Left renal pelvis (tissue), 4 donors: Measurements from ENCODE around the gene MCM6. TPM values are rescaled to one million over a fixed set of nuclear protein-coding genes. Genes with fewer than 3 reads are reported as not detected.

Source experiments
- DNase-seq, 4 donors: peaks; one replicate each; pipeline ENCODE4 v3.0.0-alpha.2; 2013; ENCODE audit warnings: low read depth in 4 of 4, low spot score in 3 of 4
- polyA plus RNA-seq, 4 donors: library from polyadenylated mRNA; unstranded; fragments of 120-200 nt; gene quantifications; one replicate each; pipeline ENCODE4 v1.2.1, GENCODE V29; 2013; ENCODE audit not compliant: insufficient read length in 4 of 4

MCM6 gene
- polyA plus RNA-seq, 4 donors, result 55.0 to 65.2 (median 61.4) TPM

- DNase-seq, result no peak
Observed at GRCh38 chr2:135870571-135870970, 5.7 kb downstream of the MCM6 start.

DNA sequence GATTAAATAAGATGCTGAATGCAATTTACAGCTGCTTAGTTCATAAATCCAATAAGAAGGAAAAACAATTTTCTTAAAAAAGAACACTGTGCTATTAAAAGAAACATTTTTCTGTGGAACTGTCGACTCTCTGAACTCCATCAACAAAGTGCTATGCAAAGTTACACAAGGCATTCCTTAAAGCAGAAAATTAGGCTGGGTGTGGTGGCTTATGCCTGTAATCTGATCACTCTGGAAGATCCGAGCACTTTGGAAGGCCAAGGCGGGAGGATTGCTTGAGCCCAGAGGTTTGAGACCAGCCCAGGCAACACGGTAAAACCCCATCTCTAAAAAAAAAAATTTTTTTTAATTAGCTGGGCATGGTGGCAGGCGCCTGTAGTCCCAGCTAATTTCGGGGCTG is 13.0 kb downstream of the MCM6 start:
- no peak for DNase-seq

DNA sequence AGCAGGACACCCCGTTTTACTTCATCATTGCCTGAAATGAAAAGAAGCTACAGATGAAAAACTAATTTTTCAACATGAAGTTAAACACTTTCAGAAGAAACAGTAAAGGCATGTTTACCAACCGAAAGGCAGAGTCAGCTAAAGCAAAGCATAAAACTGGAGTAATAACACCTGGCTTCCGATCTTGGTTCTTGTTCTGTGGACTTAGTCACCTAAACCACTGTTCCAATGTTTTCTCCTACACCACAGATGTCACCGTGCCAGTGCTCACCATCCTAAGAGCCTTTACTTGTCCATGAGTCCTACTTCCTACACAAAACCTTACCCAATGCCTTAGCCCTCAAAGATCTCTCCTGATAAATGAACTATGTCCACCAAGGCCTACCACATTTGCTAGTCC is 13.5 kb downstream of the MCM6 start:
- no peak for DNase-seq

DNA sequence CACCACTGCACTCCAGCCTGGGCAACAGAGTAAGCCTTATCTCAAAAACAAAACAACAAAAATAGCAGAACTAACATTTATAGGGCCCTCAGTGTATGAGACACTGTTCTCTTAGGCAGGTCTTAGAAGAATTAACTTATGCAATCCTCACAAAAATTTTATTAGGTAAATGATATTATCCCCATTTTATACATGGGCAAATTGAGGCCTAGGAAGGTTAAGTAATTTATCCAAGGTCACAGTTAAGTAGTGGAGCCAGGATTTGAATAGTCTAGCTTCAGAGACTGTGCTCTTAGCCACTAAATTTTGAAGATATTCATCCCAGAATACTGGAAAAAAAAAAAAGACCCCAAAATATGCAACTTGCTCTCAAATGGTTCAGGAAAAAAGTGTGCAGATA is 22.8 kb downstream of the MCM6 start:
- no peak for DNase-seq

GRCh38 chr2:135851858-135852257 is 24.4 kb downstream of the MCM6 start:
- DNase-seq, result no peak

GRCh38 chr2:135850892-135851668 is 25.2 kb downstream of the MCM6 start:
- no peak for DNase-seq

- no peak for DNase-seq
Observed at GRCh38 chr2:135849087-135849486, 27.2 kb downstream of the MCM6 start.

GRCh38 chr2:135845997-135846396 is 30.2 kb downstream of the MCM6 start:
- DNase-seq, result no peak

DNA sequence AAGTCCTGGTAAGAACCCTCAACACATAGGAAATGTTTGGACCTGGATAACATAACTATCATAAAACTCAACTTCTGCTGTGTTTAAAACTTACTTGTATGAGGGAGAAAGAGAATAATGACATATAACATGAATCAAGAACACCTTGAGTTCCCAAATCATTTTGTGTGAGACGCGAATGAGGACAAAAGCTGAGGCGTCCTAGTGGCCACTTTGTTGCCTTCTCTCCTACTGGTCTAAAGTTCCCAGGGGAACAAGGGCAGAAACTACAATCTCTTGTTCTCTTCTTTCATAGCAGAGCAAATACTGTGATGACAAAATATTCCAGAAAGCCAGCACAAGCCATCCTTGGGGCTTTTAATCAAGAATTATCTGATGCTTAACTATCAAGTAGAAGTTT is 31.0 kb downstream of the MCM6 start:
- DNase-seq, result no peak

DNA sequence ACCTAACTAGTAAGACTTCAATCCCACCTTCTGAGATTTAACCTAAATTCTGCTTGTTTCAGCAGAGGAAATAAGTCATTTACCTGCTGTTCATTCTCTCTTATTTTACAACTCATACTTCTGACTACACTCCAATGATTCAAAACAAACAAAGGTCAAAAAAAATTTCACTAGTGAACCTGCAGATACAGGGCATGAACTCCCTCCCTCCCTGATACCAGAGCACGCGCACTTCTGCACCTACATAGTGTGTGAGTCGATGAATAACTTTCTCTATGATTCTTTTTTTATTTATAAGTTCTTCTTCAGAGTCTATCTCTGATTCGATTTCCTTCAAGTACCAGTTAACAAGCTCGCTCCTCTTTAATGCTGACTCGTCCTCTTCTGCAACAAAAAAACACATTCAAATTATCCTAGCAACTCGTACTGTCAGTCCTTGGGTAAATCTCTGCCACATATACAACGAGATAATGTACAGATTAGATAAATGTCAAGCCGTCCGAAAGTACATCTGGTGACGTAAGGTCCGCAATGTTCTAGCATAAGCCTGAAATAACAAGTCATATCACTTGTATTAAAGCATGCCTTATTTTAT is 31.8 kb downstream of the MCM6 start:
- no peak for DNase-seq

- no peak for DNase-seq
Observed at GRCh38 chr2:135843671-135844070, 32.6 kb downstream of the MCM6 start.

GRCh38 chr2:135840601-135841000 is 35.6 kb downstream of the MCM6 start:
- no peak for DNase-seq

DNA sequence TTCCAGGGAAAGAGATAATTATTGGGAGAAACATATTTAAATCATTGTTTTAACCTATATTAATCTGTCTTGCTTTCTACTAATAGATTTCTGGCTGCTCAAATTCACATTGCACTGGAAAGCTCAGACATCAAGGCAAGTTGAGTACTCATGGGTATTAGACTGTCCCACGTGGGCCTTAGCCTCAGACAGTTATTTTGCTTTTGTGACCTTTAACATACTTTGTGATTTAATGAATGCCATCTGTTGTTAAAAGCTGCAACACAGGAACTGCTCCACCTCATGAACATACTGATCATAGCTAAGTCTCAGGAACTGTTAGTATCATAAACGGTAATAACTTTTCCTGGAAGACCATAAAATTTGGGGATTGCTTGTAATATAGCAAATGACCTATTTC is 36.5 kb downstream of the MCM6 start:
- DNase-seq, result no peak

DNA sequence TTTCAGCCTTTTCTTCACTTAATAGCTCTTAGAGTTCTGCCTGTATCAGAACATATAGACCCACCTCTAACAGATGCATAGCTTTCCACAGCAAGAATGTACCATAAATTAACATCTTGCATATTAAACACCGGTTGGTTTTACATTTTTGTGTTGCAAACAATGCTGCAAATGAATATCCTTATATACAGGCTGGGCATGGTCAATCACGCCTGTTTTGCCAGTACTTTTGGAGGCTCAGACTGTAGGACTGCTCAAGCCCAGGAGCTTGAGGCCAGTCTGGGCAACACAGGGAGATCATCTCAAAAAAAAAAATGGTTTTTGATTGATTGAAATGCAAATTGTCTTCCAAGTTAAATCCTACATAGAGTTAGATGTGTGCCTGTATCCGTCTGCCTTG is 37.7 kb downstream of the MCM6 start:
- no peak for DNase-seq

- DNase-seq, result no peak
Observed at GRCh38 chr2:135836596-135837270, 39.5 kb downstream of the MCM6 start, which contains the start of gene LCT. TSS of gene LCT (minus strand) at chr2:135837184. CDS start at chr2:135837169, 15 bp downstream.

DNA sequence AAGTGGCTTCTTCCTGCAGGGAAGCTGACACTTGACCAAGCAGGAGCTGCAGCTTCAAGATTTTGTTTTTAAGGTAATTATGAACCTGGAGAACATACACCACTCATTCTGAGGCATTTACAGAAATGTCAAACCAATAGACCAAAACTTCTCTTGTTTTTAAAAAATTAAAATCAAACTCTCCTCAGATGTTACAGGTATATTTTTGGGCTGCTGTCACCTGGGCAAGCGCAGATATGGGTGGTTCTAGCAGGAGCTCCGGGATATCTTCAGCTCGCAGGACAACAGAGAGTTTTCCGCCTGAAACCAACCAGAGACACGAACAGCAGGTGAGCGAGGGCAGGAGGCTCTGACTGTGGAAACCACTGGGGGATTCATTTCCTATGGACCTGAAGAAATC is 43.4 kb downstream of the MCM6 start:
- DNase-seq, result no peak

- no peak for DNase-seq
Observed at GRCh38 chr2:135831180-135831812, 44.9 kb downstream of the MCM6 start.

DNA sequence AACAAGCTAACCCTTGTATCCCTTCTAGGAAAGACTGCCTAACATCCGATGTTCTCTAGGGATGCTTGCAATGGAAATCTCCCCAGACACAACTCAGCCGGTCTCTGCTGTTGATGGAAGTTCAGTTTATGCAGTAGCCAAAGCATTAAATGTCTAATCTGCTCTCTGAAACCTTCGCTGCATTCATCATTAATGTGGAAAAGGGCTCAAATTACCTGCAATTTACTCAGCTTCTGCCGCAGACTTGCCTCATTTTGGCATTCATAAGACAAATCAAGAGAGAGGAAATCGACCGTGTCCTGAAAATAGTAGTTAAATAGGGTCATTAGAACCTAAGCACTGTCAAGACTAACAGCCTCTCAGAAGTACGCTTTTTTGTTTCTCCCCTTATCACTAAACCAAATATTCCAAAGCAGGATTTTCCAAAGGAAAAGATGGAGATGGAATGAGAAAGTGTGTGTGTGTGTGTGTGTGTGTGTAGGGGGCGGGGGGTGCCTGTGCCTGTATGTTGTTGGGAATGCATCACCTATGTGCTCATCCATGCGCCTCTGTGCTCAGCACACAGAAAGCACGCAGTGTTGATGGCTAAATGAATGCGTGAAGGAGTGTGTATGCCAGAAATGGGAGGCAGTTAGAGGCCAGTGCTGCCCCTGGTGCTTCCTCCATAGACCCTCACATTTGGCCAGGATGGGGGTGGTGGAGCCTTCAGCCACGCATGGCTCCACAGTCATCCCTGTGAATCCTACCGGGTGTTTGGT is 46.7 kb downstream of the MCM6 start:
- no peak for DNase-seq

- no peak for DNase-seq
Observed at GRCh38 chr2:135826544-135826943, 49.7 kb downstream of the MCM6 start.

DNA sequence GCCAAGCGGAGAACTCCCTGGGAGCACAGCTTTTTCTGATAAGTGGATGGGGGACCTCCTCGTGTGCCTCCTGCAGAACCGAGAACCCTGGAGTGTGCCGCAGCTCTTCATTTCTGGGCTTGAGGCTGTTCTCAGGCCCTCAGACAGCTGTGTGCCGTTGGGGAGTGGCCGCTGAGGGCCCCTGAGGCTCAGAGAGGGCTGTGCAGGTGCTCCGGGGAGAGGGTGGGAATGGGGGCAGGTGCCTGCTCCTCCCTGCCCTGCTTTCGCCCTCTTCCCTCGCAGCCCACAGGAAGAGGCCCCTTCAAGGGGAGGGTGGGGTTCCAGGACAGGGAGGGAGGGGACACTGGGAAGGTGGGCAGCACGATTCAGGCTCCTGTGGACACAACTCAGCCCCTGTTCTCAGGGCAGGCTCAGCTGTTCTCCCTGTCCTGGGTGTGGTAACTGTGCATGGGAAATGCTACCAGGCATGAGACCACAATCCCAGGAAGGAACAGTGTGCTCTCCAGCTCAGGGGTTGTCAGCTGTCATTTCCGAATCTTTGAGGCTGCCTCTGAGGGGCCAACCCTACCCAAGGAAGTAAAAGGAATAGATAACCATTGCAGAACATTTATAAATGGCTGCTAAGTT is 50.6 kb downstream of the MCM6 start:
- DNase-seq, result no peak
